GM18526 (cell line): ENCODE data around the gene BTBD19.
A peak's percentile ranks its signal among the peaks of the same experiment; 100 is the strongest.

ENCODE experiments used
- POLR2A ChIP-seq: IDR thresholded peaks from 3 replicates; pipeline ENCODE4 v1.6.1; 2011; ENCODE audit not compliant: insufficient read length; ENCODE audit errors: extremely low read depth

BTBD19 gene

GRCh38 chr1:44802306-44803061 is 5.8 kb upstream of the BTBD19 start:
- no peak for TF ChIP-seq POLR2A

GRCh38 chr1:44803062-44803311 is 5.3 kb upstream of the BTBD19 start:
- no peak for TF ChIP-seq POLR2A

GRCh38 chr1:44803312-44804095 is 4.8 kb upstream of the BTBD19 start:
- no peak for TF ChIP-seq POLR2A

- no peak for TF ChIP-seq POLR2A
Measured at GRCh38 chr1:44805311-44806024, 2.9 kb upstream of the BTBD19 start.

GRCh38 chr1:44806025-44806703 is 2.2 kb upstream of the BTBD19 start:
- no peak for TF ChIP-seq POLR2A

- peak; percentile 2 for TF ChIP-seq POLR2A
Measured at GRCh38 chr1:44806704-44807363, 1.5 kb upstream of the BTBD19 start, which contains the start of gene DYNLT4. TSS of gene DYNLT4 (minus strand) at chr1:44807351. CDS start at chr1:44806668, 683 bp downstream.

- TF ChIP-seq POLR2A, result peak; percentile 6
Measured at GRCh38 chr1:44807364-44808062, 810 bp upstream of the BTBD19 start.

- peak; percentile 29 for TF ChIP-seq POLR2A
Measured at GRCh38 chr1:44808938-44809917, 905 bp downstream of the BTBD19 start.

- TF ChIP-seq POLR2A, result peak; percentile 15
Measured at GRCh38 chr1:44810101-44810761, 1.9 kb downstream of the BTBD19 start.

GRCh38 chr1:44811234-44811633 is 2.9 kb downstream of the BTBD19 start:
- no peak for TF ChIP-seq POLR2A

GRCh38 chr1:44812822-44813543 is 4.7 kb downstream of the BTBD19 start:
- TF ChIP-seq POLR2A, result no peak

GRCh38 chr1:44817307-44817706 is 9.0 kb downstream of the BTBD19 start:
- TF ChIP-seq POLR2A, result no peak
